ENCODE results near the gene LAMB1. TPM values are rescaled to one million over a fixed set of nuclear protein-coding genes. Genes with fewer than 3 reads are reported as not detected.

Gene LAMB1
- total RNA-seq, 4 donors from 2014 or later, result 43.9 to 84.8 (median 65.2) TPM

DNA sequence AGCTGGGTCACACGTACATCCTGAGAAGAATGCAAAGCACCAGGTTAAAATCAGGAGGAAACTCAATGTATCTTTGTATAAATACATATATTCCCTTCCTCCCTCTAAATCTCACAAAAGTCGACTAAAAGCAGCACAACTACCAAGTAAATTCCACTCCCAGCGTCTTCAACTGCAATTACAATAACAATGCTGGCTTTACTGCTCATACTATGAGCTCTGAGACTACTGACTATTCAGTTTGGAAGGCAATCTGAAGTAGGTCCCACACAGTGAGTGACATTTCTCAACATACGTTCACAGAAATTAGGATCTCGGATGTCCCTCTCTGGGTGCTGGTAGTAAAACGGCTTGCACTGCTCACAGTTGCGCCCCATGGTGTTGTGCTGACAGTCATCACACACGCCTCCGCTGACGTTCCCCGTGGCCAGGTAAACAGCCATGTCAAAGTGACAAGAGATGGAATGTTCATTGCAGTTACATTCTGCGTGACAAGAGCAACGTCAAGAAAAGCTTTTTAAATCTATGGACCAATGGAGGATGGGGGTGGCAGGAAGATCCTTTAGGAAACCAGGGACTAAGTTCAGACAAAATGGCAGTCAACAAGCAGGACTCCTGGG lies 27.5 kb downstream of the LAMB1 start:
- 91 to 95% methylated on average over 13 of the region's 13 CpGs for WGBS, 2 donors
- no peak overlapping the region for H3K4me3 ChIP-seq (ENCODE audit: low read depth, poor library complexity, severe bottlenecking)
- intact Hi-C loops (cut with DNase I; ENCODE audit: low total_unique reads), result no loop called here
- TF ChIP-seq POLR2A (IDR thresholded peaks at IDR 0.05) (no peak), CTCF (IDR thresholded peaks at IDR 0.05) (no peak)
- DNase-seq (ENCODE audit: low spot score in 2 of 2), result no peak

GRCh38 chr7:107973861-107974260 lies 29.1 kb downstream of the LAMB1 start:
- no peak for TF ChIP-seq POLR2A (IDR thresholded peaks at IDR 0.05)
- TF ChIP-seq CTCF (IDR thresholded peaks at IDR 0.05), result no peak
- intact Hi-C loops (cut with DNase I; ENCODE audit: low total_unique reads), result no loop called here
- no peak overlapping the region for H3K4me3 ChIP-seq (ENCODE audit: low read depth, poor library complexity, severe bottlenecking)
- DNase-seq (ENCODE audit: low spot score in 2 of 2), result no peak

DNA sequence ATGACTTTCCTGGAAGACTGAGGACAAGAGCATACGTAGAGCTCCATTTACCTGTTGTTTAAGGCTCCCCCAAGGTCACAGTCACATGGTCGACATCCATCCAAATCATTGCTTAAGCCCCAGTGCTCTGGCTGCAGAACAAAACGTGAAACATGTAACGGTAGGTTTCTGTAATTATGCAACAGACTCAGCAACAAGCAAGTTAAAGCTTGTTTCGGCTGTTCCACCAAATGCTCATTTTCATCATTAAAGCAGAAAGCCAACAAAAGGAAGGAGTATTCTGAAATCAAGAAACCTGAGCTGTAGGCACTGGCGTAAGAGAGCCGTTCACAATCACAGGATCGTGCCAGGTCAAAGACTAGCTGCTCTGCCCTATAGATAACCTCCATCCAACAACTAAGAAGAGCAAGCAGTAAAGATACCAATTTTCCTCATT lies 30.0 kb downstream of the LAMB1 start:
- intact Hi-C loops (cut with DNase I; ENCODE audit: low total_unique reads), result no loop called here
- DNase-seq (ENCODE audit: low spot score in 2 of 2), result peak in 1 of 2 donors; percentile 82
- no peak overlapping the region for H3K4me3 ChIP-seq (ENCODE audit: low read depth, poor library complexity, severe bottlenecking)
- WGBS, 2 donors, result 58 to 60% methylated on average over 8 of the region's 8 CpGs
- TF ChIP-seq POLR2A (IDR thresholded peaks at IDR 0.05), result no peak
- no peak for TF ChIP-seq CTCF (IDR thresholded peaks at IDR 0.05)

DNA sequence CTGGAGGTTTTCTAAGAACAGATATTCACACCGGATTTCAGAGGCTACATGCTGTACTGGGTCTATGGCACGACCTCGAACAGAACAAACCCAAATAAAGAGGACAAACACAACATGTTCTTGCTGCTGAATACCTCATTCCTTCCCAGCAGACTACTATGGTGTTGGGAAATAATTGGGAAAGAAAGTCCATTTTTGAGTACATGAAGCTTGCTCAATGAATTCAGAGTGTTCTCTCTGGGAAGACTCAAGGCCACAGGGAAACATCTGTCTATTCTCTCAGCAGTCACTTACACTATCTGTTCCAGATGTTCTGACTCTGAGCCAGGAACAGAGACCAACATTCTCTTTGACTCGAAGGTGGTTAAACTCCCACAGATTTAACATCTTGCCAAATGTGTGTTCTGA lies 30.9 kb downstream of the LAMB1 start:
- DNase-seq (ENCODE audit: low spot score in 2 of 2), result peak in 1 of 2 donors; percentile 73
- H3K4me3 ChIP-seq (ENCODE audit: low read depth, poor library complexity, severe bottlenecking), result no peak overlapping the region
- intact Hi-C loops (cut with DNase I; ENCODE audit: low total_unique reads), result no loop called here
- TF ChIP-seq CTCF (IDR thresholded peaks at IDR 0.05), result no peak
- TF ChIP-seq POLR2A (IDR thresholded peaks at IDR 0.05), result no peak
- WGBS, 2 donors, result 18 to 24% methylated on average over 4 of the region's 4 CpGs

- TF ChIP-seq POLR2A (IDR thresholded peaks at IDR 0.05) (no peak), CTCF (IDR thresholded peaks at IDR 0.05) (no peak)
- DNase-seq (ENCODE audit: low spot score in 2 of 2), result peak in 1 of 2 donors; percentile 88
- H3K4me3 ChIP-seq (ENCODE audit: low read depth, poor library complexity, severe bottlenecking), result no peak overlapping the region
- WGBS, 2 donors, result 6 to 13% methylated on average over 1 of the region's 1 CpG
- intact Hi-C loops (cut with DNase I; ENCODE audit: low total_unique reads), result no loop called here
These were observed 31.3 kb downstream of the LAMB1 start for GRCh38 chr7:107971613-107972012.

DNA sequence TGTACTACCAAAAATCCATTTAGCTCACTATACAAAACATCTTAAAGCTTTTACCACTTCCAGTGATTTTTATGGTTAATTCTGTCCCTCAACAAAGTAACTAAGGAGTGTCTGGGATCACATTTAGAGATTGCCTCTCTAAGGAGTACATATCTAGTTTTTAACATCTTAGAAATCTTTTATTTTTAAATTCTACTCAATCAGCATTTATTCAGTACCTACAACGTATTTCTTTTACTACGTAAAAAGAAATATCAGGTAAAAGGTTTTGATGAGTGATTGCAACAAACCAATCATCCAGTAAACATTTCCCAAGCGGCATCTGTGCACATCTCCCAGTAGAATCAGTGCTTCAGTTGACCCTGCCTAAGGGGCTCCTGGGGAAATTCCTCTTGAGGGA lies 31.9 kb downstream of the LAMB1 start:
- no peak for TF ChIP-seq CTCF (IDR thresholded peaks at IDR 0.05)
- DNase-seq (ENCODE audit: low spot score in 2 of 2), result no peak
- no peak overlapping the region for H3K4me3 ChIP-seq (ENCODE audit: low read depth, poor library complexity, severe bottlenecking)
- intact Hi-C loops (cut with DNase I; ENCODE audit: low total_unique reads), result no loop called here
- 71% methylated on average over 3 of the region's 3 CpGs for WGBS, 2 donors

All from lower leg skin (tissue), 4 donors.